GM19452 (cell line): ENCODE measurements around the gene TRAPPC3L.

Source experiments
- ATAC-seq: cut with Tn5 transposase; IDR thresholded peaks from one replicate; pipeline ENCODE4 v1.9.1; 2021; ENCODE audit not compliant: unreplicated experiment

The TRAPPC3L gene

GRCh38 chr6:116468293-116468692, 77.2 kb downstream of the TRAPPC3L start:
- no peak for ATAC-seq

DNA sequence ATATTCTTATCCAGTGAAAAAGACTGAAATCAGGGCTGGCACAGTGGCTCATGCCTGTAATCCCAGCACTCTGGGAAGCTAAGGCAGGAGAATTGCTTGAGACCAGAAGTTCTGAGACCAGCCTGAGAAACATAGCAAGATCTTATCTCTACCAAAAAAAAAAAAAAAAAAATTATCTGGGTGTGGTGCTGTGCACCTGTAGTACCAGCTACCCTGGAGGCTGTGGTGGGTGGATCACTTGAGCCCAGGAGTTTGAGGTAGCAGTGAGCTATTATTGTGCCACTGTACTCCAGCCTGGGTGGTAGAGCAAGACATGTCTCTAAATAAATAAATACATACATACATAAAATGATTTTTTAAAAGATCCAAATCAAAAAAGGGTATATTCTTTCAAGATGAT, 78.0 kb downstream of the TRAPPC3L start:
- no peak for ATAC-seq

DNA sequence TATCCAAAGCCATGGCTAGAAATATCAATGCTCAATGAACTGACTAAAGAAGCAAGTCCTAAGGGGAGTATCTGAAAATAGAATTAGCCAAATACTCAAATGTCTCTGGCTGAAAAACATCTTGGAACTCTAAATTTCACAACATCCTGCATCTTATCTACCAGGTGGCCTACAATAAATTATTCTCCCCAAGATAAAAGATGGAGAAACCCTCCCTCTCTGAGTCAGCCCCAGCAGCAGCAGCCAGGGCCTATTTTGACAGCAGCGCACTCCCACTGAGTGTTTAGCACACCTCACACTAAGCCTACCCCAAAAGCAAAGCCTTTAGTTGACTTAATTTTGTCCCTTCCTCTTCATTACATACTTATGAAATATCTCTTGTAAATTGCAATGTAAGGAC, 78.4 kb downstream of the TRAPPC3L start:
- ATAC-seq: no peak

GRCh38 chr6:116465246-116465645, 80.2 kb downstream of the TRAPPC3L start:
- ATAC-seq: no peak

DNA sequence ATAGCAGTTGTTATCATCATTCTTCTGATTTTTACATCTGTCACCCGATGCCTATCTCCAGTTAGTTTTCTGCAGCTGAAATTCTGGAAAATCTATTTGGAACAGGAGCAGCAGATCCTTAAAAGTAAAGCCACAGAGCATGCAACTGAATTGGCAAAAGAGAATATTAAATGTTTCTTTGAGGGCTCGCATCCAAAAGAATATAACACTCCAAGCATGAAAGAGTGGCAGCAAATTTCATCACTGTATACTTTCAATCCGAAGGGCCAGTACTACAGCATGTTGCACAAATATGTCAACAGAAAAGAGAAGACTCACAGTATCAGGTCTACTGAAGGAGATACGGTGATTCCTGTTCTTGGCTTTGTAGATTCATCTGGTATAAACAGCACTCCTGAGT, 82.2 kb downstream of the TRAPPC3L start:
- ATAC-seq: no peak

DNA sequence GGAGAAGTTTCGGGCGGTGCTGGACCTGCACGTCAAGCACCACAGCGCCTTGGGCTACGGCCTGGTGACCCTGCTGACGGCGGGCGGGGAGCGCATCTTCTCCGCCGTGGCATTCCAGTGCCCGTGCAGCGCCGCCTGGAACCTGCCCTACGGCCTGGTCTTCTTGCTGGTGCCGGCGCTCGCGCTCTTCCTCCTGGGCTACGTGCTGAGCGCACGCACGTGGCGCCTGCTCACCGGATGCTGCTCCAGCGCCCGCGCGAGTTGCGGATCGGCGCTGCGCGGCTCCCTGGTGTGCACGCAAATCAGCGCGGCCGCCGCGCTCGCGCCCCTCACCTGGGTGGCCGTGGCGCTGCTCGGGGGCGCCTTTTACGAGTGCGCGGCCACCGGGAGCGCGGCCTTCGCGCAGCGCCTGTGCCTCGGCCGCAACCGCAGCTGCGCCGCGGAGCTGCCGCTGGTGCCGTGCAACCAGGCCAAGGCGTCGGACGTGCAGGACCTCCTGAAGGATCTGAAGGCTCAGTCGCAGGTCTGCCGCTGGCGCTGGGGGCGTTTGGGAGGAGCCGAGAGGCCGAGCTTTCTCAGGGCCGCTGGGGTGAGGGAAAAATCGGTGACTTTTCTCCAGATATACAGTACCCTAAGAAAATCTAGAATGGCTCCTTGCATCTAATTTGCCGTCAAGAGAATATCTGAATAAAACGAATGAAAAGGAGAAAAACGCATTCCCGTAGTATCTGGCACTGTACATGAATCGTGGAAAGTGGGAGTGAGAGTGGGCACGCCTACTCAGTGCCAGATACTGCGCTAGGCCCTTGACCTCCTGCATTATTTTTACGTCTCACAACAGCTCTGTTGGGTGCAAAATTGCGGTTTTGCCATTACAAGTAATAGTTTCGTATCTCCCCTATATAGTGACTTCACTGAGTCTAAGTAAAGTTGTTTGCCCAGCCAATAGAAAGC, 83.3 kb downstream of the TRAPPC3L start:
- peak; percentile 87 for ATAC-seq

DNA sequence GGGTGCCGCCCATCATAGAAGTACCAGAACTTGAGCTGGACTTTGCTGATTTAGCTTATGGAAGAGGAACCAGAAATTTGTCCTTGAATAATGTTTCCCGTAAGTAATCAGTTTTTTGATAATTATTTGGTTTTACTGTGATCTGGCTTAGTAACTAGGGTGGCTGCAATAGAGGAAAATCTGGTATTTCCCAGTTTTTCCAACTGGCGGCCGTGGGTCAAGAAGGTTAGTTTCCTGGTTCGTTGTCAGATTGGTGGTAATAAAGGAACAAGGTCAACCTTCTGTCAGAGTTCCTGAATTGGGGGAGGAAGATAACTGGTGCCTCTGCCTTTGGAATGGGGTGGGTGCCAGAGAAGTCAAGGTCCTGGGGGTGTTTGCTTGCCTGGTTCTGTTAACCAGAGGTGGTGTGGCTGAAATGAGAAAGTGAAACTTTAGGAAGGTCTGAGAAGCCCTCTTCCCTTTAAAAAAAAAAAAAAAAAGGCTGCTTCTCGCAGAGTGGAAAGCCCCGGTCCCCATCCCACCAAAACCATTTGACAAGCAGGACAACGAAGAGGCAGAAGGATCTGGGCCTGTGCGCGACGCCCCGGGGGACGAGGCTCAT, 84.1 kb downstream of the TRAPPC3L start, which contains the start of gene CALHM6:
Gene CALHM6 (plus strand): TSS at position 45 of the 601 bp plus-strand sequence. CDS start 555 bp downstream, at position 600.
- ATAC-seq: no peak

GRCh38 chr6:116459927-116460326, 85.6 kb downstream of the TRAPPC3L start:
- ATAC-seq: no peak

DNA sequence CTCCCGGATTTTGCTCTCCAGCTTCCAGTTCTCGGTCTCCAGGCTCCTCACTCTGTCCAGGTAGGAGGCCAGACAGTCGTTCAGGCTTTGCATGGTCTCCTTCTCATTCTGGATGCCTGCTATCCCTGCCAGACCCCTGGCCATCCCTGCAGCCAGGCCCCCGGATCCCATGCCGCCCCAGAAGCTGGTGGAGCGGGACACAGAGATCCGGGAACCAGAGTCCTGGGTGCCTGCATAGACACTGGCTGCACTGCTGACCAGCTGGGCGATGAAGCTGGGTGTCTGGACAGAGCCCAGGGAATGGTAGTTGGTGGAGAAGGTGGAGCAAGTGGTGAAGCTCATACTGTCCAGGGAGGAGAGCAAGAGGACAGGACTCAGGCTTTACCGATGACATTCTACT, 87.2 kb downstream of the TRAPPC3L start:
- no peak for ATAC-seq

DNA sequence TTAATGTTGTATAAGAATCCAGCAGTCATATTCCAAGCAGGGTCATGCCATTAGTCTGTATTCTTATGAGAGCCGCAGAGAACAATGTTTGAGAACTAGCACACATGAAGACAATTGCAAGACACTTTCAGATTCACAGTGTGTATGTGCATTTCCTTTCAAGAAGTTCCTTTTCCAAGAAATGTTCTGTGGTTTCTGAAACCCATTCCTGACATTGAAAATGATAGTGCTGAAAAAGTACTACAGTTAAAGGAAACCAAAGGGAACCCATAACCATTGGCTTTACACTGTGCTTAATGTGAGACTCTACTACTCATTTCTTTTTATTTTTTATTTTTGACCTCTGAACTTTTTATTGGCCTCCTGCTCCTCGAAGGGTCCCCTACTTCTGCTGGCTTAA, 88.6 kb downstream of the TRAPPC3L start:
- ATAC-seq: no peak

- ATAC-seq: no peak
Measured at GRCh38 chr6:116456106-116456505, 89.4 kb downstream of the TRAPPC3L start.

DNA sequence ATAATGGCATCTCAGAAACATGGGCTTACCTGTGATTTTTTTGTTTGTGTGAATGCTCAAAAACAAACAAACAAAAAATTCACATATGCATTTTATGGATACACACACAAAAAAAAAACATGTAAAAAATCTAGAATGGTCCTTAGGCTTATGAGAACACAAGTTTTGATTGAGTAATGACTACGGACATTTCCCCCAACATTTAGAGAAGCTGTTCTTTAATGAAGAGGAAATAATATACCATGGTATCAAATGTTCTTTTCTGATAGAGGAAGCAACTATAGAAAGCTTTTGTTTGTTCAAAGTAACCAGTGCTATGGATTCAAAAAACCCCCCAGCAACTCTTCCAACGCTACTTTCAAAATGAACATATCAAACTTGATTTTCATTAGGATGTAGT, 93.0 kb downstream of the TRAPPC3L start:
- no peak for ATAC-seq

GRCh38 chr6:116451916-116452315, 93.6 kb downstream of the TRAPPC3L start:
- no peak for ATAC-seq

DNA sequence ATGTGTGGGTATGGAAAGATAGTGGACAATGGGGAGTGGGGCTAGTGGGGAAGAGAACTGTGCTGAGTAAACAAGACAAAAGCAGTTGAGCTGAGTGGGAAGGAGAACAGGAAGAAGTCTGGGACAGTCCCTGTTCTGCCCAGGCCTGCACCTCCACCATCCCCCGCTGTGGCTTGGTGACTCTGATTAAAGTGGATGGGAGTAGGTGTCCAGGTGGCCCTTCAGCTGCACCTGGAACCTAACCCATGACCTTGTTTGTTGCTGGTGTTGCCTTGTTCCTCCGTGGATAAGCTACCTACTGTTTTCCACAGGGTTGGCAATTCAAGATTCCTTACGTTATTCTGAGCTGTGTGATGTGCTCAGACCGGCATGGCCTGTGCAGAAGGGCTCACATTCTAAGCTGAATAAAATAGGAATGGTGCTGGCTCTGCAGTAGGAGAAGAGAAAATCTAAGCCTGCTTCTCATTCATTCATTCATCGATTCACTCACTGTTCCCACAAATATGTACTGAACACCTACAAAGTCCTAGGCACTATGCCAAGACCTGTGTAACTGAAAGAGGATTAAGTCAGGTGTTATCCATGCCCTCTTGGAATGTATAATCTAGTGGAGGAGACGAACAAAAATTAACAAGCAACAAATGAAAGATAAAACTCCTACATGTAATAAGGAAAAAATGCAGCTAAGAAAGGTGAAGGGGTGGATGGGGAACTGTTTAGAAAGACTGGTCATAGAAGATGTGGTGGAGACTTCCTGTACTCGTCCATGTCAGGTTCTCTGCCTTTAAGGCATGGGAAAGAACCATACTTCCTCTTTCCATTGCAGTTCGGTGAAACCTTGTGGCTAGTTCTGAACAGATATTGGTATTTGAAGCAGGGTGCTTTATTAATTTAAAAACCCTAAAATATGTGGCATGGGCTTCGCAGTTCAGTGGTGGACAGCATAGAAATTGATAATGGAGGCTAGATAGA, 94.4 kb downstream of the TRAPPC3L start:
- ATAC-seq: peak; percentile 92

DNA sequence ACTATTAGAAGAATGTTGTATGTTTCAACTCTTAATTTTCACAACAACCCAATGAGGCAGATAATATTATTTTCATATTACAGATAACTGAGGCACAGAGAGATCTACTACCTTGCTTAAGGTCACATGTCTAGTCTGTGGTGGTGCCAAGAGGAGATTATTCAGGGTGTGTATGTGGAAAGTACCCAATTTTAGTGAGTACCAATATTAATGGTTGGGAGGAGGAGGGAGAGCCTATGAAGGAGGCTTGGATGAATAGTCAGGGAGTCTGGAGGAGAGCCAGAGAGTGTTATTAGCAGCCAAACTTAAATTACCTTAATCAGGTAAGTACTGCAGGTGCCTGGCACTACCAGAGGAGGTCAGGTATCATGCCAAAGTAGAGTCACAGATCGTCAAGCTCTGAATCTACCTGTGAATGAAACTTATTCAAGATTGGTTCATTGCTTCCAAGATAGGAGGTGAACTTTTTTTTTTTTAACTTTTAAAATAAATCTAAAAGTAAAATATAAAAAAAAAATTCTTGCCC, 95.2 kb downstream of the TRAPPC3L start:
- no peak for ATAC-seq

- ATAC-seq: no peak
Measured at GRCh38 chr6:116449565-116449964, 95.9 kb downstream of the TRAPPC3L start.

DNA sequence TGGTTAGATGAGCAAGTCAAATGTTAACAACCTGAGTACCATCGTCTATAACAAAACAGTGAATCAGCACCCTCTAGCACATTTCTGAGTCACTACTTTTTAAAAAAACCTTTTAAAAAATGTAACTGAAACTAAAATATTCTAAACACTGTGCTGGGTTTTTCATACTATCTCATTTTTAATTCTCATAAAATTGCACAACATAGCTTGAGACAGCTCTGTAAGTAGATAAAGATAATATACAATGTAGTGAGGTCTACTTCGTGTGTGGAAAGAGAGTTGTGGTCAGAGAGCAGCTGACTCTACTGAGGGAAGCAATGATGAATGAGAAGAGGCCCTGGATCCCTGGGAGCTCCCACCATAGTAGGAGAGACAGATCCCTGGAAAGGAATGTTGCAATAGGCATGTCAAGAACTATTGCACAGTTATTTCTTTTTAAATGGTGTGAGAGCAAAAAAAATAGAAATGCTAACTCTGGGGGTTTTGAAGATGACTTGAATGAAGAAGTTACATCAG, 97.9 kb downstream of the TRAPPC3L start:
- no peak for ATAC-seq

GRCh38 chr6:116447052-116447451, 98.4 kb downstream of the TRAPPC3L start:
- ATAC-seq: no peak

DNA sequence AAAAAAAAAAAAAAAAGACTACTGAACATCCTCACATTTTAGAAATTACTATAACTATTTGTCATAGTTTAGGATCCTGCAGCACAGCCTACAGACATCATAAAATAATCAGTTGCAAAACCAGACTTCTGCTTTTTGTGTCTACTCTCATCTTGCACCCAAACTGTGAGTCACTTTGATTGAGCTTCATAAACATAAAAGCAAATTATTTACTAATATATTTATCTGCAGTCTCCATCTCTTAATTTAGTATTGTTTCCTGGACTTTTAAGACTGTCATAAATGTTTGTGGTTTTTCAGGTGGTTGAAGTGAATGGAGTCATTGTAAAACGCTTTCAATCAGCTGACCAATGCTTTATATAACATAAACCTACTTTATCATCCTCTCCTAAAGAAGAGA, 99.1 kb downstream of the TRAPPC3L start:
- ATAC-seq: no peak

DNA sequence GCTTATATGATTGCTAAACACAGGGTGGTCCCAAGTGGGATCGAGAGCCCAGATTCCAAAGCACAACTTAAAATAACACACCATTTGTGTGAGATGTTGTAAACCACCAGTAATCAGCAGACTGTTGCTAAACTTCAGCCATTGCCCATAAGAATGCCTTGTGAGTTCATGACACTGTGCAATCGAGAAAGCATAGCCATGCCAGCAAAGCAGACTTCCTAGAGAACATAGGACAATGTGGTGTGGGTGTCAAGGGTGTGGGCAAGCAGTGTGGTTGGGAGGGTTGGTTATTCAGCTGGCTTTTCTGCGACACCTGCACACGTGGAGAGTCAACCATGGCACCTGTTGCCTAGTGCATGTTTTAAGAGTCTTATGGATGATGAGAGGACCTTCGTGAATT, 100.4 kb downstream of the TRAPPC3L start:
- no peak for ATAC-seq
